SU-DHL-6 (cell line): ENCODE results near the gene SUPT3H.
"Not testable (repeated sequence)": the region's sequence is repeated elsewhere in the genome, so short reads cannot be mapped to it uniquely, and the experiment has no call there.

Experiments
- H2AFZ ChIP-seq: fragments of 200-600 bp; sonication (generic); 2 replicates; pipeline ENCODE4 v1.6.1; 2014; ENCODE audit warnings: low read depth, mild to moderate bottlenecking, moderate library complexity, mixed read lengths, antibody characterized with exemption, low read length; ENCODE audit not compliant: severe bottlenecking
- H3F3A ChIP-seq: fragments of 200-600 bp; shearing (Covaris generic); 2 replicates; pipeline ENCODE4 v1.6.0; 2016; ENCODE audit warnings: antibody characterized with exemption, mild to moderate bottlenecking; ENCODE audit not compliant: insufficient read depth
- H3K27ac ChIP-seq: fragments of 200-600 bp; sonication (generic); 2 replicates; pipeline ENCODE4 v1.5.1; 2016; ENCODE audit warnings: low read depth, mild to moderate bottlenecking, low read length, moderate library complexity, mixed read lengths
- H3K27me3 ChIP-seq: fragments of 200-600 bp; sonication (generic), shearing (Covaris generic); 2 replicates; pipeline ENCODE4 v1.6.0; 2014; ENCODE audit warnings: mild to moderate bottlenecking, low read length
- H3K36me3 ChIP-seq: fragments of 200-600 bp; sonication (generic); 2 replicates; pipeline ENCODE4 v1.6.1; 2014; ENCODE audit warnings: mild to moderate bottlenecking, low read length, mixed read lengths
- H3K4me2 ChIP-seq: fragments of 300-600, 200-600 bp; shearing (Covaris generic), sonication (generic); 2 replicates; pipeline ENCODE4 v1.6.0; 2014; ENCODE audit warnings: low read length, low read depth, mild to moderate bottlenecking; ENCODE audit not compliant: poor library complexity, severe bottlenecking
- H3K4me3 ChIP-seq: fragments of 200-600 bp; sonication (generic); 2 replicates; pipeline ENCODE4 v1.5.1; 2014; ENCODE audit warnings: antibody characterized with exemption, low read length, mild to moderate bottlenecking, mixed read lengths; ENCODE audit not compliant: insufficient read depth, poor library complexity, severe bottlenecking
- H3K79me2 ChIP-seq: fragments of 200-600 bp; sonication (generic); 2 replicates; pipeline ENCODE4 v1.6.1; 2014; ENCODE audit warnings: mild to moderate bottlenecking, low read length, moderate library complexity; ENCODE audit not compliant: insufficient read depth
- H3K9ac ChIP-seq: fragments of 200-600 bp; sonication (generic); 2 replicates; pipeline ENCODE4 v1.7.0; 2014; ENCODE audit warnings: mild to moderate bottlenecking, low read length
- H3K9me2 ChIP-seq: fragments of 200-600 bp; sonication (generic); replicated peaks from 2 replicates; pipeline ENCODE4 v1.6.1; 2014; ENCODE audit warnings: low read length; ENCODE audit not compliant: insufficient read depth
- H3K9me3 ChIP-seq: fragments of 200-600 bp; sonication (generic); 2 replicates; pipeline ENCODE4 v1.6.1; 2014; ENCODE audit warnings: low read length, mixed read lengths; ENCODE audit not compliant: insufficient read depth
- H4K20me1 ChIP-seq: fragments of 200-600 bp; sonication (generic); 2 replicates; pipeline ENCODE4 v1.6.1; 2014; ENCODE audit warnings: low read depth, mild to moderate bottlenecking, antibody characterized with exemption, low read length, moderate library complexity, mixed read lengths
- CTCF ChIP-seq: fragments of 200-600 bp; sonication (generic); IDR thresholded peaks from one replicate; pipeline ENCODE4 v1.5.1; 2017; ENCODE audit warnings: antibody characterized with exemption, mild to moderate bottlenecking, low read length, moderate library complexity; ENCODE audit not compliant: insufficient read depth, poor library complexity, severe bottlenecking
- EZH2phosphoT487 ChIP-seq: fragments of 200-600 bp; sonication (generic), shearing (Covaris generic); conservative IDR thresholded peaks from 2 replicates; pipeline ENCODE4 v1.6.1; 2018; ENCODE audit warnings: mild to moderate bottlenecking, antibody characterized with exemption, low read length, moderate library complexity, mixed read lengths

SUPT3H gene

DNA sequence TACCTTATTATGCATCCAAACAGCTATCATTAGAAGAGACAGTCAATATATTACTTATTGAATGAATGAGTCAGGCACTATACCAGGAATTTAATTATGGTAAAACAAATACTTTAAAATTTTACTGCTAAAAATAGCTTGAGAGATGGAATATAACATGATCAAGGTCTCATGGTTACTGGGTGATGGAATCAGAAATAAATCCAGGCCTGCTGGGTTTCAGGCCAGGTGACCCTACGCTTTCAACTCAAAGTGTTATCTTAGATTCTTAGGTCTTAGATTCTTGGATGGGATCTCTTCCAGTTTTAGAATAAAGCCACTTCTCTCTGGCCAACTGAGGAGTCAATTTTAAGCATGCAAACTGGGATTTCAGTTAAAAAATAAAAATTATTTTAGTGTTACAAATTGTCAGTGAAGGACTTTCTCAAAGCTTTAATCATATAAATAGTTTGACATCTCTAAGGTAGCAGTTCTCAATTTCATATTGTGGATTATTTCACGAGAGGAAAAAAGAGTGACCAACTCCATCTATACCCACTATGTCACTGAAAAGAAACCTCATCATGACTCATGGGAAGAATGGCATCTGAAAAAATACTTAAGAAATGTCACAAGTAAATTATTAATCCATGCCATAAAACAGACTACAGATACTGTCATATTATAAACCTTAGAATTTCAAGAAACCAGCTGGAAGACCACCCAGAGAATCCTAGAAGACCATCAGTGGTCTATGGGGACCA lies 333.1 kb downstream of the SUPT3H start:
- no peaks in the 10 kb centered on the region for H3K9me3 ChIP-seq
- no peaks in the 10 kb centered on the region for H4K20me1 ChIP-seq
- no peak overlapping the region for H3K27ac ChIP-seq
- no peak overlapping the region for H2AFZ ChIP-seq
- no peak overlapping the region for H3K4me2 ChIP-seq
- no peak overlapping the region for H3K9ac ChIP-seq
- H3F3A ChIP-seq, result no peaks in the 10 kb centered on the region
- H3K9me2 ChIP-seq, result no peaks in the 10 kb centered on the region
- H3K27me3 ChIP-seq, result no peaks in the 10 kb centered on the region
- H3K4me3 ChIP-seq, result no peak overlapping the region
- no peaks in the 10 kb centered on the region for H3K36me3 ChIP-seq
- no peaks in the 10 kb centered on the region for H3K79me2 ChIP-seq
- TF ChIP-seq EZH2phosphoT487, result no peak
- TF ChIP-seq CTCF, result no peak

- H3K79me2 ChIP-seq, result no peaks in the 10 kb centered on the region
- H3K4me3 ChIP-seq, result no peak overlapping the region
- H3K4me2 ChIP-seq, result no peak overlapping the region
- no peak overlapping the region for H2AFZ ChIP-seq
- no peaks in the 10 kb centered on the region for H3F3A ChIP-seq
- H3K9me2 ChIP-seq, result no peaks in the 10 kb centered on the region
- no peaks in the 10 kb centered on the region for H3K9me3 ChIP-seq
- no peaks in the 10 kb centered on the region for H3K27me3 ChIP-seq
- H3K36me3 ChIP-seq, result no peaks in the 10 kb centered on the region
- H4K20me1 ChIP-seq, result no peaks in the 10 kb centered on the region
- no peak for TF ChIP-seq CTCF
- no peak for TF ChIP-seq EZH2phosphoT487
- H3K9ac ChIP-seq, result no peak overlapping the region
- H3K27ac ChIP-seq, result no peak overlapping the region
These were observed 333.6 kb downstream of the SUPT3H start for GRCh38 chr6:45044086-45044485.

DNA sequence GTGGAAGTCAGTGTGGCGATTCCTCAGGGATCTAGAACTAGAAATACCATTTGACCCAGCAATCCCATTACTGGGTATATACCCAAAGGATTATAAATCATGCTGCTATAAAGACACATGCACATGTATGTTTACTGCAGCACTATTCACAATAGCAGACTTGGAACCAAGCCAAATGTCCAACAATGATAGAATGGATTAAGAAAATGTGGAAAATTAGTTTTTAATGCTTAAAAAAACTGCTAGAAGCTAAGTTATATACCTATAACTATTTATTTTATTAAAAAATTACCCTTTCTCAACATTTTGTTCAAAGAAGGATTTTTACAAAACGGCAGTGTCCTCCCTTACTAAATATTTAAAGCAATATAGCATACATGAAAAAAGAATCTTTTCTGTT lies 335.1 kb downstream of the SUPT3H start:
- not testable (repeated sequence) for H3K9me3 ChIP-seq, H3K79me2 ChIP-seq, H3K9ac ChIP-seq, H3K36me3 ChIP-seq, H3K27me3 ChIP-seq, H3F3A ChIP-seq, H3K4me3 ChIP-seq, H3K4me2 ChIP-seq, H3K9me2 ChIP-seq, H2AFZ ChIP-seq, H4K20me1 ChIP-seq, H3K27ac ChIP-seq

DNA sequence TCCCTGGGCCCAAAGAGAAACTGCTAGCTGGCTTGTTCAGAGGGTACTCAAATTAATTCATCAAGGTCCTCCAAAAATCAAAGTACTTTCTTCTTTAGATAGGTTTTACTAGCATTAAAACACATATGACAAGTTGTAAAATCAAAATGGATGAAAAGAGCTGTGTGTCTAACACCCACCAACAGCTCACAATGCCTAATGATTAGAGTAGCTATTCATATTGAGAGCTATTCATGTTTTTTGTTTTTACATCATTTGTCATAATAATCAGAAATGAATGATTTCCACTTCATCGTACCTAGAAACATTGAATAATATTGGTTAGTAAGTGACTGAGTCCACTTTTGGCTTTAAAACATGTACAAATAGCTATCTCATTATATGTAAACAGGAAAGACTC lies 339.5 kb downstream of the SUPT3H start:
- Histone ChIP-seq H2AFZ (no peak overlapping the region), H3K9me2 (no peaks in the 10 kb centered on the region), H3K27ac (no peak overlapping the region), H3F3A (no peaks in the 10 kb centered on the region), H3K4me2 (no peak overlapping the region), H3K36me3 (no peaks in the 10 kb centered on the region), H4K20me1 (no peaks in the 10 kb centered on the region), H3K4me3 (no peak overlapping the region), H3K9me3 (no peaks in the 10 kb centered on the region), H3K27me3 (no peaks in the 10 kb centered on the region), H3K9ac (no peak overlapping the region), H3K79me2 (no peaks in the 10 kb centered on the region)
- TF ChIP-seq CTCF, result no peak
- no peak for TF ChIP-seq EZH2phosphoT487
